Tibial artery (tissue), 4 donors: Measurements from ENCODE around the gene TAC4.

Source experiments
- DNase-seq, 2 donors: peaks; one replicate each; pipeline ENCODE4 v3.0.0-alpha.2; 2019
- H3K27ac ChIP-seq, 2 donors: fragments of 200-600 bp; sonication (generic) in 1 of 2; 1 replicate in 1 of 2; 2 replicates in 1 of 2; pipeline ENCODE4 v1.5.1; 2018 to 2019; ENCODE audit warnings: mild to moderate bottlenecking in 1 of 2
- H3K27me3 ChIP-seq, 2 donors: fragments of 200-600 bp; sonication (generic) in 1 of 2; one replicate each; pipeline versions ENCODE4 v1.5.1 to v1.6.0; 2016 to 2019
- H3K36me3 ChIP-seq, 3 donors: fragments of 200-600 bp; sonication (generic) in 2 of 3; one replicate each; pipeline ENCODE4 v1.5.1; 2016 to 2019; ENCODE audit warnings: mild to moderate bottlenecking in 2 of 3
- H3K4me1 ChIP-seq, 4 donors: fragments of 200-600 bp; sonication (generic) in 2 of 4; 1 replicate in 3 of 4; 2 replicates in 1 of 4; pipeline ENCODE4 v1.5.1; 2016 to 2019
- H3K4me3 ChIP-seq, 2 donors: fragments of 200-600 bp; sonication (generic) in 1 of 2; 1 replicate in 1 of 2; 2 replicates in 1 of 2; pipeline ENCODE4 v1.5.1; 2018 to 2019; ENCODE audit warnings: mild to moderate bottlenecking in 2 of 2
- H3K9me3 ChIP-seq, 3 donors: fragments of 200-600 bp; sonication (generic) in 1 of 3; one replicate each; pipeline ENCODE4 v1.5.1; 2016 to 2019
- CTCF ChIP-seq, 2 experiments: fragments of 200-600 bp in 1 of 2; fragments of 450-650 bp in 1 of 2; IDR thresholded peaks; one replicate each; pipeline ENCODE4 v1.5.1; 2017 to 2019; ENCODE audit warnings: antibody characterized with exemption in 2 of 2, mild to moderate bottlenecking in 1 of 2, moderate library complexity in 1 of 2
- intact Hi-C: fragments of 100-400 bp; cut with DNase I; formaldehyde crosslinking; loops from one replicate; pipeline ENCODE4 v1.15.0; 2023; ENCODE audit warnings: low total_unique reads

Gene TAC4

GRCh38 chr17:49842371-49842770, 5.5 kb downstream of the TAC4 start:
- H3K9me3 ChIP-seq, result no peaks in the 10 kb centered on the region
- H3K27me3 ChIP-seq, result no peaks in the 10 kb centered on the region
- no peak overlapping the region for H3K27ac ChIP-seq
- peaks cover 0 to 37% (median 0%) of the 10 kb centered on the region in 3 donors for H3K36me3 ChIP-seq
- peak in 1 of 2 donors; percentile 15 for DNase-seq
- no peak for TF ChIP-seq CTCF (IDR thresholded peaks at IDR 0.05)
- H3K4me3 ChIP-seq, result no peak overlapping the region
- H3K4me1 ChIP-seq, result peaks cover 0 to 61% (median 26%) of the 10 kb centered on the region in 4 donors
- intact Hi-C loops, result loop anchor here (10.0 kb wide), 1 partner anchor 48 kb away; no protein-coding TSS in a partner anchor

- TF ChIP-seq CTCF (IDR thresholded peaks at IDR 0.05), result no peak
- Histone ChIP-seq H3K9me3 (no peaks in the 10 kb centered on the region), H3K27me3 (no peaks in the 10 kb centered on the region), H3K36me3 (peaks cover 0 to 29% (median 0%) of the 10 kb centered on the region in 3 donors), H3K4me1 (peaks cover 0 to 62% (median 31%) of the 10 kb centered on the region in 4 donors), H3K27ac (no peak overlapping the region), H3K4me3 (no peak overlapping the region)
- DNase-seq, result peak in 1 of 2 donors; percentile 50
- intact Hi-C loops, result loop anchor here (10.0 kb wide), 1 partner anchor 47 kb away; no protein-coding TSS in a partner anchor
Measured at GRCh38 chr17:49841548-49841947, 6.3 kb downstream of the TAC4 start.

- no peak for DNase-seq
- Histone ChIP-seq H3K27ac (no peak overlapping the region), H3K27me3 (no peaks in the 10 kb centered on the region), H3K9me3 (no peaks in the 10 kb centered on the region), H3K36me3 (peaks cover 4 to 31% (median 5%) of the 10 kb centered on the region in 3 donors), H3K4me3 (no peak overlapping the region), H3K4me1 (peaks cover 0 to 60% (median 30%) of the 10 kb centered on the region in 4 donors)
- intact Hi-C loops, result no loop called here
- no peak for TF ChIP-seq CTCF (IDR thresholded peaks at IDR 0.05)
Measured at GRCh38 chr17:49839455-49839854, 8.4 kb downstream of the TAC4 start.

- Histone ChIP-seq H3K4me3 (no peak overlapping the region), H3K9me3 (no peaks in the 10 kb centered on the region), H3K27ac (peak overlapping the region; percentile 73 to 74), H3K36me3 (peaks cover 17 to 47% (median 32%) of the 10 kb centered on the region in 3 donors), H3K27me3 (no peaks in the 10 kb centered on the region), H3K4me1 (peaks cover 0 to 42% (median 28%) of the 10 kb centered on the region in 4 donors)
- DNase-seq, result peak in 1 of 2 donors; percentile 84
- no peak for TF ChIP-seq CTCF (IDR thresholded peaks at IDR 0.05)
- intact Hi-C loops, result no loop called here
Measured at GRCh38 chr17:49836111-49837030, 11.5 kb downstream of the TAC4 start.

GRCh38 chr17:49835472-49835871, 12.4 kb downstream of the TAC4 start:
- Histone ChIP-seq H3K4me3 (no peak overlapping the region), H3K9me3 (no peaks in the 10 kb centered on the region), H3K36me3 (peaks cover 17 to 47% (median 32%) of the 10 kb centered on the region in 3 donors), H3K4me1 (peaks cover 0 to 51% (median 34%) of the 10 kb centered on the region in 4 donors), H3K27ac (peak overlapping the region; percentile 73 to 74), H3K27me3 (no peaks in the 10 kb centered on the region)
- TF ChIP-seq CTCF (IDR thresholded peaks at IDR 0.05), result no peak
- peak in 1 of 2 donors; percentile 77 for DNase-seq
- intact Hi-C loops, result no loop called here
